ENCODE results near the gene FRMD6.

The FRMD6 gene

GRCh38 chr14:51620056-51620455 lies 31.7 kb upstream of the FRMD6 start:
- Histone ChIP-seq H3K27me3 (ENCODE audit: insufficient read depth, low read length, poor library complexity, severe bottlenecking) (no peaks in the 10 kb centered on the region), H3K4me3 (ENCODE audit: low read length, poor library complexity, severe bottlenecking) (no peak overlapping the region), H3K9me3 (ENCODE audit: insufficient read depth, low read depth, low read length) (no peaks in the 10 kb centered on the region), H3K9me2 (replicated peaks; ENCODE audit: low read depth, low read length) (no peaks in the 10 kb centered on the region), H4K20me1 (ENCODE audit: insufficient read depth, low read length, poor library complexity, severe bottlenecking) (no peaks in the 10 kb centered on the region), H3F3A (ENCODE audit: low read depth) (no peaks in the 10 kb centered on the region), H3K4me1 (ENCODE audit: insufficient read depth, low read length, poor library complexity, severe bottlenecking) (no peaks in the 10 kb centered on the region), H3K79me2 (ENCODE audit: insufficient read depth, low read length) (no peaks in the 10 kb centered on the region), H3K9ac (ENCODE audit: low read depth, low read length, poor library complexity, severe bottlenecking) (no peak overlapping the region), H3K36me3 (ENCODE audit: insufficient read depth, low read length) (no peaks in the 10 kb centered on the region), H2AFZ (ENCODE audit: low read length) (no peak overlapping the region), H3K4me2 (ENCODE audit: low read depth, low read length, poor library complexity, severe bottlenecking) (no peak overlapping the region)
- no peak for TF ChIP-seq CTCF (conservative IDR thresholded peaks at IDR 0.05; ENCODE audit: low read length)
- TF ChIP-seq EZH2phosphoT487 (IDR thresholded peaks at IDR 0.05; ENCODE audit: borderline replicate concordance), result no peak

DNA sequence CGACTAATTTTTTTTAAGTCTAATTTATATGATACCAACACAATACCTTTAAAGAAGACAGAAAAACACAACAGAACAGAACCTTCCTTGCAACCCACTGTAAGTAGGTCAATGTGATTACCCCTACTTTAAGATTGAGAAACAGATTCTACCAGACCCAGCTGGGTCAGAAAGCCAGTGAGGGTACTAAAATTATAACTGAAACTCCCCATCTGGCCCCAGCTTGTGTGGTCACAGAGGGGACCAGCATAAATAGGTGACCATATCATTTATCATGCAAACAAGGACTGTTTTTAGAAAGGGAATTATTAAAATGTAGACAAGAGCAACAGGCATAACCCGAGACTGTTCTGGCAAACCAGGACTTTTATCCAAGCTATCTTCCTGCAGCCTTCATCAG lies 30.1 kb upstream of the FRMD6 start:
- H3K36me3 ChIP-seq (ENCODE audit: insufficient read depth, low read length), result no peaks in the 10 kb centered on the region
- H3K4me1 ChIP-seq (ENCODE audit: insufficient read depth, low read length, poor library complexity, severe bottlenecking), result peaks cover 1% of the 10 kb centered on the region
- H3K4me2 ChIP-seq (ENCODE audit: low read depth, low read length, poor library complexity, severe bottlenecking), result no peak overlapping the region
- H3K4me3 ChIP-seq (ENCODE audit: low read length, poor library complexity, severe bottlenecking), result no peak overlapping the region
- no peak overlapping the region for H3K9ac ChIP-seq (ENCODE audit: low read depth, low read length, poor library complexity, severe bottlenecking)
- H4K20me1 ChIP-seq (ENCODE audit: insufficient read depth, low read length, poor library complexity, severe bottlenecking), result no peaks in the 10 kb centered on the region
- H3K79me2 ChIP-seq (ENCODE audit: insufficient read depth, low read length), result no peaks in the 10 kb centered on the region
- no peaks in the 10 kb centered on the region for H3K9me3 ChIP-seq (ENCODE audit: insufficient read depth, low read depth, low read length)
- H3F3A ChIP-seq (ENCODE audit: low read depth), result no peaks in the 10 kb centered on the region
- no peaks in the 10 kb centered on the region for H3K27me3 ChIP-seq (ENCODE audit: insufficient read depth, low read length, poor library complexity, severe bottlenecking)
- no peak for TF ChIP-seq CTCF (conservative IDR thresholded peaks at IDR 0.05; ENCODE audit: low read length)
- no peak for TF ChIP-seq EZH2phosphoT487 (IDR thresholded peaks at IDR 0.05; ENCODE audit: borderline replicate concordance)
- H2AFZ ChIP-seq (ENCODE audit: low read length), result no peak overlapping the region
- no peaks in the 10 kb centered on the region for H3K9me2 ChIP-seq (replicated peaks; ENCODE audit: low read depth, low read length)

- Histone ChIP-seq H4K20me1 (ENCODE audit: insufficient read depth, low read length, poor library complexity, severe bottlenecking) (no peaks in the 10 kb centered on the region), H3K9me3 (ENCODE audit: insufficient read depth, low read depth, low read length) (no peaks in the 10 kb centered on the region), H3K79me2 (ENCODE audit: insufficient read depth, low read length) (no peaks in the 10 kb centered on the region), H2AFZ (ENCODE audit: low read length) (no peak overlapping the region), H3K9me2 (replicated peaks; ENCODE audit: low read depth, low read length) (no peaks in the 10 kb centered on the region), H3F3A (ENCODE audit: low read depth) (no peaks in the 10 kb centered on the region), H3K4me1 (ENCODE audit: insufficient read depth, low read length, poor library complexity, severe bottlenecking) (peaks cover 9% of the 10 kb centered on the region), H3K9ac (ENCODE audit: low read depth, low read length, poor library complexity, severe bottlenecking) (no peak overlapping the region), H3K4me2 (ENCODE audit: low read depth, low read length, poor library complexity, severe bottlenecking) (no peak overlapping the region), H3K36me3 (ENCODE audit: insufficient read depth, low read length) (no peaks in the 10 kb centered on the region), H3K27me3 (ENCODE audit: insufficient read depth, low read length, poor library complexity, severe bottlenecking) (no peaks in the 10 kb centered on the region), H3K4me3 (ENCODE audit: low read length, poor library complexity, severe bottlenecking) (no peak overlapping the region)
- TF ChIP-seq EZH2phosphoT487 (IDR thresholded peaks at IDR 0.05; ENCODE audit: borderline replicate concordance) (no peak), CTCF (conservative IDR thresholded peaks at IDR 0.05; ENCODE audit: low read length) (no peak)
These were observed 29.3 kb upstream of the FRMD6 start for GRCh38 chr14:51622376-51622775.

All from Loucy (cell line).